Measurements from ENCODE around the gene MAD1L1.

Gene MAD1L1

GRCh38 chr7:2200584-2200980 is 32.2 kb downstream of the MAD1L1 start:
- DNase-seq (ENCODE audit: low spot score), result no peak

- DNase-seq (ENCODE audit: low spot score), result no peak
Observed at GRCh38 chr7:2199956-2200583, 32.7 kb downstream of the MAD1L1 start.

DNA sequence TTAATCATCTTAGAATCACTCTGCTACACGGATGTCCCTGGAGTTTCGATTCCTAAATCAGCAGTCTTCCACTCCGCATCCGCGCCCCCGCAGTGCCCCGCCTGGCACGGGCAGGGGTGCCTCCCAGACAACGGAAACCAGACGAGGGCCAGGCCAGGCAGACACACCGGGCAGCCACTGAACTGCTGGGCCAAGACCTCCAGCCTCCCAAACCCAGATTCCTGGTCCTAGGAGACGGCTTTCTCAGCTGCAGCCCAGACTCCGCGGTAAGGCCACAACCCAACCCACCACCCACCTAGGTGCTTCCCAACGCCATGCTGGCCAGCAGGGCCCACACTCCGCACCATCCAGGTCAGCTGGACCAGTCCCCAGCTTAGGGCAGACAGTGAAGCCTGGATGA is 33.2 kb downstream of the MAD1L1 start:
- DNase-seq (ENCODE audit: low spot score), result no peak

DNA sequence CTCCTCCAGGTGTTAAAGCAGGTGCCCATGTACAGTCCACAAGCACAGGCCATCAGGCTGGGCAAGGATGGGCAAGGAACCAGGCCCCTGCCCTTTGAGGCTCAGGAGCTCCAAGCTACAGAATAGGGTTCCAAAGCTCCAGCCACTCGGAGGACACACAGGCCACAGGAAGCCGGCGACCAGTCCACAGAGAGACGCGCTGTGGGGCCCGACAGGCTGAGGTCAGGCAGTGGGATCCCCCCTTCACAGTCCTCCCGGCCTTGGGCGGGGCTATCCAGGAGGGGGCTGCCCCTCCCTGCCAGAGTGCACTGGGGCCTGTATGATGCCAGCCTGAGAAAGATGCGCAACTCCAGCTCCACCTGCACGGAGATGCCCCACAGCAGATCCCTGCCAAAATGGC is 34.0 kb downstream of the MAD1L1 start:
- no peak for DNase-seq (ENCODE audit: low spot score)

DNA sequence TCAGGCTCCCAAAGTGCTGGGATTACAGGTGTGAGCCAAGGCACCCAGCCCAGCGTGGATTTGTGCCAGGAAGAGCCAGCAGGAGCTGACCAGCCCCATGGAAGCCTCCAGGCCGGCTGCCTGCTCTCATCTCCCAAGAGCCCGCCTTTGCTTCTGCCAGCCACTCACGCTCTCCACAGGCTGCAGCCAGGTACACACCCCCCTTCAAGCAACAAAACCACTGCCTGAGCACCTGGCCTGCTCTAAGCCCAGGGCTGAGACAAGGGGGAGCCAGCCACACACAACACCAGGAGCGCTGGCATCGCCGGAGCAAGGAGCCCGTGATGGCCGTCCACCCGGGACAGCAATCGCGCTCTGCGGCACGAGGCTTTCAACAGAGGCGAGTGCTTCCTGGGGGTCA is 34.5 kb downstream of the MAD1L1 start:
- no peak for DNase-seq (ENCODE audit: low spot score)

DNA sequence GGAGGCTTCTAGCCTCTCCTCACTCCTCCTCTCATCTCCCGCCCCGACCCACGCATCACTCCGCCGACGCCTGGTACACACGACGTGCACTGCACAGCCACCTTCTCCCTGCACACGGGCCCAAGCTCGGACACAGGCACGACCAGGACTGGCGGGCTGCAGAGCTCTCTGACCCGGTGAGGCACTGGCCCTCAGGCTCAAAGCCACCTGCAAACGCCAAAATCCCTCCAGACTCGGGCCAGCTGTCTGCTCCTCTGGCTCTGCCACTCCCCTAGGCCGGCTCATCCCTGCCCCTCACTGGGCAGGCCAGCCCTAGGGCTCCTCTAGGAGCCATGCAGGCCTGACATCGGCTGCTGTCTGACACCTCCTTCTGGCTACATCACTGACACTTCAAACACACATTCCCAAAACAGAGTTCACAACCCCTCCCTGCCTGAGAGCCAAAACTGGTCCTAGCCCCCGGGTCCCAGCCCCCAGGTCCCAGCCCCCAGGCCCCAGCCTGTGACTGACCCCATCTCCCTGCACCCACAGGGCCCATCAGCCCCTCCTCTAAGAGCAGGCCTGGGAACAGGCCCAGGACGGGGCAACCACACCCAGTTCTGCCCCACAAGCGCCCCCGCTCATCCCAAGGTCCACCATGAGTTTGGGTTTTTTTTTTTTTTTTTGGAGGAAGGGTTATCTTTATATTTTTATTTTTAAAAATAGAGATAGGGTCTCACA is 35.1 kb downstream of the MAD1L1 start:
- DNase-seq (ENCODE audit: low spot score), result no peak

- no peak for DNase-seq (ENCODE audit: low spot score)
Observed at GRCh38 chr7:2196381-2197378, 36.1 kb downstream of the MAD1L1 start.

DNA sequence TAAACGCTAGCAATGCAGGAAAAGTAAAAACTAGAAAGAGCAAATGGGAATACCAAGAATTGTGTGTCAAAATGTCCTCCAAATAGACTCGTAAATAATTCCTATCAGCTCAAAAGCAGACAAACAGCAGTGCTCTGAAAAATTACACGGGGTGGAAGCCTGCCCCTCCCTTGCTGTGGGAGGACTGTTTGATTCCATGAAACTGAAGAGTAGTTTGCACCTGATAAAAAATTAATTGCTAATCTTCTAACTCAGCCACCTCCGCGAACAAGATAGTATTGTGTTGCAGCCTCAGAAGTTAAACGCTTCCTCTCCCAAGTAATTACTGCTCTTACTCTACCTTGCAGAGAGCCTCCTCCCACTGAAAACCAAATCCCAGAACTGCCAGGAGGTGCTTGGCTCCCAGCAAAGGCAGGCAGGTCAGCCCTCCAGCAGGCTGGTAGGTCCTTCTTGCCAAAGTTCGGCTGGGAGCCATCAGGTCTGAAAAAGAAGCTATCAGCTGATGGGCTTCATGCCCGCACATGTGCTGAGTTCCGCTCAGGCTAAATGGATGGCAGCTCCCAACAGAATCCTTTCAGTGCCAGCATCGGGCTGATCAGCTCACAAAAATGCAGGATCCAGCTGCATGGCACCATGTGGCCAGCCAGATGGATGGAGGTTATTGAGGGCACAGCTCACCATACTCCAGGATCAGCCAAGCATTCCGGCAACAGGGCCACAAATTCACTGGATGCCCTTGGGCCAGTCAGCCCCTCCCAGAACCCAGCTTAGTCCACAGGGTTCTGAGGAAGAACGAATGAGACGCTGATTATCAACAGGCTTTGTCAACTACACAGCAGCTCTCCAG is 37.1 kb downstream of the MAD1L1 start:
- DNase-seq (ENCODE audit: low spot score), result no peak

GRCh38 chr7:2193575-2194305 is 39.0 kb downstream of the MAD1L1 start:
- DNase-seq (ENCODE audit: low spot score), result no peak

- DNase-seq (ENCODE audit: low spot score), result no peak
Observed at GRCh38 chr7:2192831-2193534, 39.8 kb downstream of the MAD1L1 start.

GRCh38 chr7:2191016-2191415 is 41.7 kb downstream of the MAD1L1 start:
- no peak for DNase-seq (ENCODE audit: low spot score)

GRCh38 chr7:2190531-2190930 is 42.2 kb downstream of the MAD1L1 start:
- no peak for DNase-seq (ENCODE audit: low spot score)

GRCh38 chr7:2186166-2186565 is 46.6 kb downstream of the MAD1L1 start:
- DNase-seq (ENCODE audit: low spot score), result no peak

- DNase-seq (ENCODE audit: low spot score), result no peak
Observed at GRCh38 chr7:2185715-2186114, 47.0 kb downstream of the MAD1L1 start.

DNA sequence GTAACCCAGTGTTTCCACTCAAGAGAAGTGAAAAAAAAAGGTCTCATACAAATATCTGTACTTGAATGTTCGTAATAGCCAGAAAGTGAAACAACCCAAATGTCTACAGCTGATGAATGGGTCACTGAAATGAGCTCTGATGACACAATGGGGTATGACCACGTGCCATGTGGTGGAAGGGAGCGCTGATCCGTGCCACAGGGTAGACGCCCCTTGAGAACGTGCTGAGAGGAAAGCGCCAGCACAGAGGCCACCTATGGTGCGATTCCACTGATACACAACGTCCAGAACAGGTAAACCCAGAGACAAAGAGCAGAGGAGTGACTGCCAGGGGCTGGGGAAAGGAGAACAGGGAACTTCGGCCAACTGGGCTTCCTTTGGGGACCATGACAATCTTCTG is 50.3 kb downstream of the MAD1L1 start:
- no peak for DNase-seq (ENCODE audit: low spot score)

- DNase-seq (ENCODE audit: low spot score), result peak; percentile 28
Observed at GRCh38 chr7:2181077-2181854, 51.5 kb downstream of the MAD1L1 start.

DNA sequence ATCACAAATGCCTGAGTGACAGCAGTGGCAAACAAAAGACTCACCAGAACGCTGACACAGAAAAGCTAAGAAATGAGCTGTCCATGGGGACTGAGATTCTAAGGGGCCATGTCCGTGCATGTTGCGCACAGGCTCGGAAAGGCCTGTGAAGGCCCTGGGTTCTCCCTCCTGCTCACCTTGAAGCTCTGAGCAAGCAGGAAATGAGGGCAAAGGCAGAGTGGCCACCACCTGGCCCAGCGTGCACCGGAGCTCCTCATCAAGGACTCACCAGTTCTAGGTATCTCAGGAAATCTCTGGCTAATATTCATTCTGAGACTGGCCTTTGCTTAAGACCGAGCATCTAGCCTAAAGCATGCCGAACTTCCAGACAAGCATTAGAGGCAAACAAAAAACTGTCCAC is 52.7 kb downstream of the MAD1L1 start:
- DNase-seq (ENCODE audit: low spot score), result no peak

DNA sequence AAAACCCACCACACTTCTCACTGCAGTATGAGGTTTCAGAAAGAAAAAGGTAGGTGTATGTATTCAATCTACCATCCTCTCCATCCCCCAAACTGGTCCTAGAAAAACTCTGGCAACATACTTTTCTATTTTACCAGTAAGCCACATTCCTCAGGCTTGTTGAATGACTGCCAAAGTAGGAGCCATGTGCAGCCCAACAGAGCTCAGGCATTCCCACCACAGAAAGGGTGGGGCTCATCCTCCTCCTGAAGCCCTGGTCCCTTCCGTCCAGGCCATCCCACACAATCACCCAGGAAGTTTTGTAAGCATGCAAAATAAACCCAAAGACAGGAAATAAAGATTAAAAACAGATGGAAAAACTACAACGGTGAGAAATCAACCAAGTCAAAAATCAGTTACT is 57.2 kb downstream of the MAD1L1 start:
- DNase-seq (ENCODE audit: low spot score), result peak; percentile 97

DNA sequence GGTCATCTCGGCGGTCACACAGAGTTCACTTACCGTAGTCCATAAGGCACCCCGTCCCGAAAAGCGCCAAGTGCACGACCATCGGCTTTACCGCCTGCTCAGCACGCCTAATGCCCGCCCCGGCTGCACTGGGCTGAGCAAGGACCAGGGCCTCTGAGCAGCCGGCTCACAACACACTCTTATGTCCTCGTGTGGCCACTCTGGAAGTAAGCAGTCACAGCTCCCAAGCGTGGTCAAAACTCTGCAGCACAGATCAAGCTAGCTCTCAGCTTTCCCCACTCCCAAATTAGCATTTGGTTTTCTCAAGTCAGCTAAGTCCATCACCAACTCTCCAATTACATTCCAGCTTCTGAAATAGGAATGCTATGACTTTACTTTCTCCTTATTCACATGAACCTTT is 57.7 kb downstream of the MAD1L1 start:
- DNase-seq (ENCODE audit: low spot score), result no peak
